ENCODE measurements around the gene CYLD.

The CYLD gene

DNA sequence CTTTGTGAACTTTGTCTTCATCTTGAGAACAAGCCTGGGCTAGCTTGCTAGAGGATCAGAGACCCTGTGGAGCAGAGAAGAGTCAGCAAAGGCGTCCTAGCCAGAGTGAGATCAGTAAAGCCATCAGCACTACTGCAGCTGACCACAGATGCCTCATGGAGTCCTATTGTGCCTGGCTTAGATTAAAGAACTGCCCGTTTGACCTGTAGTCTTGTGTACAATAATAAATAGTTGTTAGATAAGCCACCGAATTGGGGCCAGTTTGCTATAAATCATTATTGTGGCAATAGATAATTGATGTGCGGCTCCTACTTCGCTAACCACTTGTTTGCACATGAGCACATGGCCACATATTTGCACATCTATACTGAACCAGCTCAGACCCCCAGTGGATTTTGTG lies 103.0 kb downstream of the CYLD start:
- Histone ChIP-seq H3K18ac (ENCODE audit: low read length) (no peak overlapping the region), H3K27me3 (ENCODE audit: insufficient read depth, low read length) (no peaks in the 10 kb centered on the region), H3K4ac (ENCODE audit: low read depth, low read length) (no peak overlapping the region), H3K79me1 (ENCODE audit: low read length) (no peaks in the 10 kb centered on the region), H3K9ac (ENCODE audit: low read length) (no peak overlapping the region), H3K14ac (ENCODE audit: low read length) (no peak overlapping the region), H3K4me1 (ENCODE audit: control insufficient read depth in 1 of 2, insufficient read depth in 2 of 2, low read length in 2 of 2) (no peaks in the 10 kb centered on the region), H2AFZ (ENCODE audit: insufficient read depth, low read length, poor library complexity) (no peak overlapping the region), H4K91ac (ENCODE audit: low read depth, low read length) (no peak overlapping the region), H2AK5ac (ENCODE audit: low read length) (no peak overlapping the region), H3K27ac (ENCODE audit: low read depth, low read length) (no peak overlapping the region), H2BK5ac (ENCODE audit: low read depth, low read length, poor library complexity) (no peak overlapping the region), H3K9me3 (ENCODE audit: insufficient read depth, low read depth, low read length) (peaks cover 2% of the 10 kb centered on the region), H3K4me3 (ENCODE audit: low read depth, low read length) (no peak overlapping the region), H4K12ac (ENCODE audit: low read depth, low read length) (no peak overlapping the region), H3K23ac (ENCODE audit: low read length) (no peak overlapping the region), H3K79me2 (ENCODE audit: control insufficient read depth, insufficient read depth, low read length, poor library complexity) (no peaks in the 10 kb centered on the region), H3K36me3 (ENCODE audit: control insufficient read depth in 1 of 2, insufficient read depth in 2 of 2, low read length in 2 of 2) (no peaks in the 10 kb centered on the region), H2BK120ac (ENCODE audit: insufficient read depth, low read length, poor library complexity) (no peak overlapping the region), H4K8ac (ENCODE audit: low read depth, low read length) (no peak overlapping the region), H2BK12ac (ENCODE audit: low read length) (no peak overlapping the region), H3K4me2 (ENCODE audit: low read length) (no peak overlapping the region)
- WGBS (ENCODE audit: extremely low coverage, insufficient coverage, insufficient read length), result no CpG with 5 or more reads among the region's 5 CpGs
- no peak for DNase-seq

DNA sequence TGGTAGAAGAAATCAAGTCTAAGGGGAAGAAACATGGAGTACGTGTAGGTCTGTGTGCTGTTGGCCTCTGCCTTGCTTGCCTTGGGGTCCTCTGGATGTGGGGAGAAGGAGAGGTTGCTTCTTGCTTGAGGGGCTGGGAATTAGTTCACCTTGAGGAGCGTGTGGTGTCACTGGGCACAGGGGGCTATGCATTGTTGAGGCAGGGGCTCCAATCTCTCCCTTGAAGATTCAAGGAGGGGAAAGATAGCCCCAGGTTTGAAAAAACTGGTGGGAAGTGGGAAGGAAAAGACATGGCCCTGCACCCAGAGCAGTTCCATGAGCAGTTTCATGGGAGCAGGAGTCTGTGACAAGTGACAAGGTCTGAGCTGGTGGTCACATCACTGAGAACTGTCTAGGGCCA lies 103.4 kb downstream of the CYLD start:
- H4K12ac ChIP-seq (ENCODE audit: low read depth, low read length), result no peak overlapping the region
- H3K4me2 ChIP-seq (ENCODE audit: low read length), result no peak overlapping the region
- H3K4ac ChIP-seq (ENCODE audit: low read depth, low read length), result no peak overlapping the region
- H3K79me1 ChIP-seq (ENCODE audit: low read length), result no peaks in the 10 kb centered on the region
- H2BK5ac ChIP-seq (ENCODE audit: low read depth, low read length, poor library complexity), result no peak overlapping the region
- no peak overlapping the region for H2BK12ac ChIP-seq (ENCODE audit: low read length)
- no peaks in the 10 kb centered on the region for H3K36me3 ChIP-seq (ENCODE audit: control insufficient read depth in 1 of 2, insufficient read depth in 2 of 2, low read length in 2 of 2)
- no peak overlapping the region for H4K8ac ChIP-seq (ENCODE audit: low read depth, low read length)
- no peak overlapping the region for H3K18ac ChIP-seq (ENCODE audit: low read length)
- H3K9ac ChIP-seq (ENCODE audit: low read length), result no peak overlapping the region
- H3K4me3 ChIP-seq (ENCODE audit: low read depth, low read length), result no peak overlapping the region
- H2BK120ac ChIP-seq (ENCODE audit: insufficient read depth, low read length, poor library complexity), result no peak overlapping the region
- no peak overlapping the region for H2AFZ ChIP-seq (ENCODE audit: insufficient read depth, low read length, poor library complexity)
- no peak overlapping the region for H3K27ac ChIP-seq (ENCODE audit: low read depth, low read length)
- H3K14ac ChIP-seq (ENCODE audit: low read length), result no peak overlapping the region
- DNase-seq, result no peak
- H3K9me3 ChIP-seq (ENCODE audit: insufficient read depth, low read depth, low read length), result no peaks in the 10 kb centered on the region
- WGBS (ENCODE audit: extremely low coverage, insufficient coverage, insufficient read length), result no CpG with 5 or more reads among the region's 2 CpGs
- H3K4me1 ChIP-seq (ENCODE audit: control insufficient read depth in 1 of 2, insufficient read depth in 2 of 2, low read length in 2 of 2), result no peaks in the 10 kb centered on the region
- H3K79me2 ChIP-seq (ENCODE audit: control insufficient read depth, insufficient read depth, low read length, poor library complexity), result no peaks in the 10 kb centered on the region
- no peaks in the 10 kb centered on the region for H3K27me3 ChIP-seq (ENCODE audit: insufficient read depth, low read length)
- no peak overlapping the region for H4K91ac ChIP-seq (ENCODE audit: low read depth, low read length)
- H2AK5ac ChIP-seq (ENCODE audit: low read length), result no peak overlapping the region
- H3K23ac ChIP-seq (ENCODE audit: low read length), result no peak overlapping the region

DNA sequence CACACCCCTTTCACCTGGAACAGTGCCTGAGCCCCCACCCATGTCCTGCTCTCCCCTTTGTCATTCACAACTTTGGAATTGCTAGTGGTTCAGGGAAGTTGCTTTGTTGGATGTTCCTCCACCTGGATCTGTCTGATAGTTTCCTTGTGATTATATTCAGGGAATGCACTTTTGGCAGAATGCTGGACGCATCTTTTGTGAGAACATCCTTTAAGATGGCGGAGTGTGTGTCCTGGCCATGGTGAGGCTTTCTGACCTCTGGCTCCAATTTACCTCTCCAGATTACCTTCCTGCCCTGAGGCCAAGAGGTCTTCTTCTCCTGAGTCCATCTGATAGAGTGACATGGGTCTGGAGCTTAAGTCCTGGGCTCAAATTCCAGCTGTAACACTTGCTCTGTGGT lies 104.6 kb downstream of the CYLD start:
- Histone ChIP-seq H3K36me3 (ENCODE audit: control insufficient read depth in 1 of 2, insufficient read depth in 2 of 2, low read length in 2 of 2) (no peaks in the 10 kb centered on the region), H3K4ac (ENCODE audit: low read depth, low read length) (no peak overlapping the region), H3K79me1 (ENCODE audit: low read length) (no peaks in the 10 kb centered on the region), H3K9ac (ENCODE audit: low read length) (no peak overlapping the region), H2BK120ac (ENCODE audit: insufficient read depth, low read length, poor library complexity) (no peak overlapping the region), H3K4me2 (ENCODE audit: low read length) (no peak overlapping the region), H3K27me3 (ENCODE audit: insufficient read depth, low read length) (no peaks in the 10 kb centered on the region), H3K4me3 (ENCODE audit: low read depth, low read length) (no peak overlapping the region), H4K12ac (ENCODE audit: low read depth, low read length) (no peak overlapping the region), H3K23ac (ENCODE audit: low read length) (no peak overlapping the region), H3K79me2 (ENCODE audit: control insufficient read depth, insufficient read depth, low read length, poor library complexity) (no peaks in the 10 kb centered on the region), H3K14ac (ENCODE audit: low read length) (no peak overlapping the region), H2AFZ (ENCODE audit: insufficient read depth, low read length, poor library complexity) (no peak overlapping the region), H2BK5ac (ENCODE audit: low read depth, low read length, poor library complexity) (no peak overlapping the region), H3K18ac (ENCODE audit: low read length) (no peak overlapping the region), H3K27ac (ENCODE audit: low read depth, low read length) (no peak overlapping the region), H4K8ac (ENCODE audit: low read depth, low read length) (no peak overlapping the region), H4K91ac (ENCODE audit: low read depth, low read length) (no peak overlapping the region), H3K9me3 (ENCODE audit: insufficient read depth, low read depth, low read length) (no peaks in the 10 kb centered on the region), H2BK12ac (ENCODE audit: low read length) (no peak overlapping the region), H3K4me1 (ENCODE audit: control insufficient read depth in 1 of 2, insufficient read depth in 2 of 2, low read length in 2 of 2) (no peaks in the 10 kb centered on the region), H2AK5ac (ENCODE audit: low read length) (no peak overlapping the region)
- no peak for DNase-seq
- WGBS (ENCODE audit: extremely low coverage, insufficient coverage, insufficient read length), result no CpG with 5 or more reads among the region's 2 CpGs

DNA sequence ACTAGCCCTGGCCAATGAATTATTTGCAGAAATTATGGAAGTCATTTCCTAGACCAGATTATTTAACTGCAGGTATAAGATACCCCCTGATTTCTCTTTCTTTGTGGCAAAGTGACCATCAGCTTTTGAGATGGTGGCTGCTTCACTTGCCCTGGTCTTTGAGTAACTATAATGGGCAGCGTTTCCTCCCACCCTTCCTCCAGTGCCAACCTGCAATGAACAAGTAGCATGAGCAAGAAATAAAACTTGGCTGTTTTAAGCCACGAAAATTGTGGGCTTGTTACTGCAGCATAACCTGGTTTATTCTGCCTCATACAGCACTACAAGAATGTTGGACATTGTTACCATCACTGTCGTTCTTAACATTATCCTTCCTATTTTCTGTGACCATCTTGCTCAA lies 105.3 kb downstream of the CYLD start:
- no peak overlapping the region for H2AFZ ChIP-seq (ENCODE audit: insufficient read depth, low read length, poor library complexity)
- no peaks in the 10 kb centered on the region for H3K4me1 ChIP-seq (ENCODE audit: control insufficient read depth in 1 of 2, insufficient read depth in 2 of 2, low read length in 2 of 2)
- no peaks in the 10 kb centered on the region for H3K79me2 ChIP-seq (ENCODE audit: control insufficient read depth, insufficient read depth, low read length, poor library complexity)
- no peak overlapping the region for H3K9ac ChIP-seq (ENCODE audit: low read length)
- no peaks in the 10 kb centered on the region for H3K36me3 ChIP-seq (ENCODE audit: control insufficient read depth in 1 of 2, insufficient read depth in 2 of 2, low read length in 2 of 2)
- no peak overlapping the region for H2BK12ac ChIP-seq (ENCODE audit: low read length)
- H4K12ac ChIP-seq (ENCODE audit: low read depth, low read length), result no peak overlapping the region
- H2AK5ac ChIP-seq (ENCODE audit: low read length), result no peak overlapping the region
- H3K27ac ChIP-seq (ENCODE audit: low read depth, low read length), result no peak overlapping the region
- no peak overlapping the region for H4K8ac ChIP-seq (ENCODE audit: low read depth, low read length)
- no peak for DNase-seq
- no peaks in the 10 kb centered on the region for H3K79me1 ChIP-seq (ENCODE audit: low read length)
- no peak overlapping the region for H3K4me2 ChIP-seq (ENCODE audit: low read length)
- no peak overlapping the region for H3K4ac ChIP-seq (ENCODE audit: low read depth, low read length)
- H3K9me3 ChIP-seq (ENCODE audit: insufficient read depth, low read depth, low read length), result no peaks in the 10 kb centered on the region
- H3K14ac ChIP-seq (ENCODE audit: low read length), result no peak overlapping the region
- H3K18ac ChIP-seq (ENCODE audit: low read length), result no peak overlapping the region
- H2BK5ac ChIP-seq (ENCODE audit: low read depth, low read length, poor library complexity), result no peak overlapping the region
- no peak overlapping the region for H3K4me3 ChIP-seq (ENCODE audit: low read depth, low read length)
- no peaks in the 10 kb centered on the region for H3K27me3 ChIP-seq (ENCODE audit: insufficient read depth, low read length)
- H2BK120ac ChIP-seq (ENCODE audit: insufficient read depth, low read length, poor library complexity), result no peak overlapping the region
- H4K91ac ChIP-seq (ENCODE audit: low read depth, low read length), result no peak overlapping the region
- no CpG with 5 or more reads among the region's 3 CpGs for WGBS (ENCODE audit: extremely low coverage, insufficient coverage, insufficient read length)
- no peak overlapping the region for H3K23ac ChIP-seq (ENCODE audit: low read length)

All from trophoblast cell (in vitro differentiated cells and primary cell).